Measurements from ENCODE around the gene GIT1. TPM values are rescaled to one million over a fixed set of nuclear protein-coding genes. Genes with fewer than 3 reads are reported as not detected.

Gene GIT1
- total and polyA plus RNA-seq, 7 donors: 13.6 to 31.3 (median 17.4) TPM

- no peak for DNase-seq
- Histone ChIP-seq H3K9me3 (no peaks in the 10 kb centered on the region), H3K4me3 (no peak overlapping the region), H3K27ac (no peak overlapping the region), H3K36me3 (no peaks in the 10 kb centered on the region), H3K4me1 (peaks cover 0 to 48% (median 44%) of the 10 kb centered on the region in 4 donors), H3K27me3 (no peaks in the 10 kb centered on the region)
- 88 to 89% methylated on average over 11 of the region's 11 CpGs for whole genome bisulfite sequencing, 2 donors
- intact Hi-C loops (cut with DNase I): no loop called here
- no peak for TF ChIP-seq POLR2A (IDR thresholded peaks at IDR 0.05)
- no peak for TF ChIP-seq POLR2AphosphoS5 (IDR thresholded peaks at IDR 0.05)
- TF ChIP-seq EP300 (IDR thresholded peaks at IDR 0.05): no peak
- TF ChIP-seq, protein P1, sequence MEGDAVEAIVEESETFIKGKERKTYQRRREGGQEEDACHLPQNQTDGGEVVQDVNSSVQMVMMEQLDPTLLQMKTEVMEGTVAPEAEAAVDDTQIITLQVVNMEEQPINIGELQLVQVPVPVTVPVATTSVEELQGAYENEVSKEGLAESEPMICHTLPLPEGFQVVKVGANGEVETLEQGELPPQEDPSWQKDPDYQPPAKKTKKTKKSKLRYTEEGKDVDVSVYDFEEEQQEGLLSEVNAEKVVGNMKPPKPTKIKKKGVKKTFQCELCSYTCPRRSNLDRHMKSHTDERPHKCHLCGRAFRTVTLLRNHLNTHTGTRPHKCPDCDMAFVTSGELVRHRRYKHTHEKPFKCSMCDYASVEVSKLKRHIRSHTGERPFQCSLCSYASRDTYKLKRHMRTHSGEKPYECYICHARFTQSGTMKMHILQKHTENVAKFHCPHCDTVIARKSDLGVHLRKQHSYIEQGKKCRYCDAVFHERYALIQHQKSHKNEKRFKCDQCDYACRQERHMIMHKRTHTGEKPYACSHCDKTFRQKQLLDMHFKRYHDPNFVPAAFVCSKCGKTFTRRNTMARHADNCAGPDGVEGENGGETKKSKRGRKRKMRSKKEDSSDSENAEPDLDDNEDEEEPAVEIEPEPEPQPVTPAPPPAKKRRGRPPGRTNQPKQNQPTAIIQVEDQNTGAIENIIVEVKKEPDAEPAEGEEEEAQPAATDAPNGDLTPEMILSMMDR (IDR thresholded peaks at IDR 0.05): no peak
Measured at GRCh38 chr17:29594519-29595090, 5.2 kb upstream of the GIT1 start.

GRCh38 chr17:29593591-29594518, 4.4 kb upstream of the GIT1 start:
- intact Hi-C loops (cut with DNase I): no loop called here
- peak; percentile 68 for DNase-seq
- Histone ChIP-seq H3K36me3 (no peaks in the 10 kb centered on the region), H3K9me3 (no peaks in the 10 kb centered on the region), H3K4me1 (peaks cover 0 to 49% (median 44%) of the 10 kb centered on the region in 4 donors), H3K27me3 (no peaks in the 10 kb centered on the region), H3K4me3 (peak overlapping the region; percentile 24 to 74 (median 72)), H3K27ac (peak overlapping the region in 3 of 4 donors; percentile 38 to 43 (median 39))
- no peak for TF ChIP-seq EP300 (IDR thresholded peaks at IDR 0.05)
- no peak for TF ChIP-seq POLR2A (IDR thresholded peaks at IDR 0.05)
- TF ChIP-seq, protein P1 (IDR thresholded peaks at IDR 0.05): no peak
- TF ChIP-seq POLR2AphosphoS5 (IDR thresholded peaks at IDR 0.05): no peak
- 4 to 5% methylated on average over 64 of the region's 64 CpGs for WGBS, 2 donors

DNA sequence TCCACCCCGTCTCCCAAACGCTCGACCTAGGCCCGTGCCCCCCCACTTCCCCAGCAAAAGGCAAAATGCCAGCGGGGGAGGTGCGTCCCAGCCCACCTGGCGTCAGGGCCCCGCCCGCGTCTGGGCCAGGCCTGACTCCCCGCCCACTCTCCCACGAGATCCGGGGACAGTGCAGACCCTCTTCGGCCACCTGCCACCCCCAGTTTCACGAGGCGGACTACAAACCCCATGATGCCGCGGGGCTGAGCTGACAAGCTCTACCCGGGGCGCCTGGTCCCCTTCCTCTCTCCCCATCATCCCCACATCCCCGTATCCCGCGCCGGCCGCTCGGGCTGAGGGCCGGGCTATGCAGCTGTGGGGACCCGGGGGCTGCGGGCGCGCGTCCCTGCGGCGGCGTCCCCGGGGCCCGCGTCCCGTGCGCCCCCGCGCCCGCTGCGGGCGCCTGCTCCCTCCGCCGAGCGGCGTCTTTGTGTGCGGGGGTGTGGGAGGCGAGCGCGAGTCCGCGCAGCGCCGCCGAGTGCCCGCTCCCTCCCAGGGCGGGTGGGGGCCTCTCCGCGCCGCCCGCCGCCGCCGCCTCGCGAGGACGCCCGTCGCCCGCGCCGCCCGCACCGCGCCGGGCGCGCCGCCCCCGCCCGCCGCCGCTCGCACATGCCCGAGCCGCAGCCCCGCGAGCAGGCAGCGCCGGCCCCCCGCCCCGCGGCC, 3.6 kb upstream of the GIT1 start, which contains the start of gene ANKRD13B:
Gene ANKRD13B, plus strand, starts transcription at position 283 of the 702 bp plus-strand sequence. CDS start 490 bp downstream, outside the sequence.
- H3K27me3 ChIP-seq: no peaks in the 10 kb centered on the region
- peak; percentile 80 for DNase-seq
- intact Hi-C loops (cut with DNase I): no loop called here
- H3K4me1 ChIP-seq: peaks cover 0 to 58% (median 51%) of the 10 kb centered on the region in 4 donors
- H3K36me3 ChIP-seq: no peaks in the 10 kb centered on the region
- WGBS, 2 donors: 1% methylated on average over 96 of the region's 96 CpGs
- peak within 1 kb of the TSS; percentile 44 to 90 (median 73) for H3K4me3 ChIP-seq
- H3K27ac ChIP-seq: peak within 1 kb of the TSS; percentile 78 to 92 (median 90)
- H3K9me3 ChIP-seq: no peaks in the 10 kb centered on the region
- no peak for TF ChIP-seq POLR2AphosphoS5 (IDR thresholded peaks at IDR 0.05)
- TF ChIP-seq, protein P1 (IDR thresholded peaks at IDR 0.05): no peak
- no peak for TF ChIP-seq POLR2A (IDR thresholded peaks at IDR 0.05)
- TF ChIP-seq EP300 (IDR thresholded peaks at IDR 0.05): no peak

DNA sequence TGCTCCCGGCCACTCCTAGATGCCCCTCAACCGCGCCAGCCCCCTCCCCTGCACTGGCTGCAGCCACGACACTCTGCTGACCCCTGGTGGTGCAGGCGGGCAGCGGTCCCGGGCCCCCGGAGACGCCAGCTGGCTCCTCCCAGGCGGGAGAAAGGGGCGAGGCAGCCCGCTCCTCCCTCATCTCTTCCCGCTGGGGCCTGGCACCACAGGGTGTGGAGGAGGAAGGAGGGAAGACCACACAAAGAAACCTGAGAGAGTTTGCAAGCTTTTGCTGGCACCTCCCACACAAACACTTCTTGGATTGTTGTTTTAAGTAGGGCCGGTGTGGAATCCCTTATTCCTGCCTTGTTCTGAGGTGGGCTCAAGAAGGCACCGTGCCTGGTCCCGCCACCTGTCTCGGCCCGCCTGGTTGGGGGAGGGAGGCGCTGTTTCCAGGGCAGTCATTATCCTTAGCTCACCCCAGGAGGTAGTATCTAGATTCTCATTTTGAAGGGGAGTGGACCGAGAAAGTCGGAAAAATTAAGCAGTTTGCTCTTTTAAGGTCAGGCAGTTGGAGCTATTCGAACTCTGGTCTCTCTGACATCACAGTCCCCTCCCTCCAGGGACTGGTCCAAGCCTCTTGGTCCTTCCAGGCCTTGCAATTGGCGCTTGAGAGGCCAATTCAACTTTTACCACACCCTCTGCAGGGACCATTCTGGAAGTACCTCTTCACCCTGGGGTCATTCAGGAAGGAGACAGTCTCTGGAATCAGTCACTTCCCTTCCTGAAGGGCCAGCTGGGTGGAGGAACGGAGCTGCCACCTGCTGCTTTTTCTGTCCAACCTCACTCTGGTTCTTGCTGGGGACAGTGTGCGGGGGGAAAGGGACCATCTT, 2.5 kb upstream of the GIT1 start:
- Histone ChIP-seq H3K27ac (peak overlapping the region; percentile 78 to 92 (median 90)), H3K4me1 (peaks cover 0 to 68% (median 61%) of the 10 kb centered on the region in 4 donors), H3K9me3 (no peaks in the 10 kb centered on the region), H3K36me3 (no peaks in the 10 kb centered on the region), H3K4me3 (peak overlapping the region in 3 of 4 donors; percentile 10 to 90 (median 35)), H3K27me3 (no peaks in the 10 kb centered on the region)
- peak in 3 of 4 donors; percentile 27 to 44 (median 39) for TF ChIP-seq POLR2AphosphoS5 (IDR thresholded peaks at IDR 0.05)
- peak in 1 of 2 donors; percentile 39 for TF ChIP-seq POLR2A (IDR thresholded peaks at IDR 0.05)
- TF ChIP-seq, protein P1 (IDR thresholded peaks at IDR 0.05): peak; percentile 93 to 99 (median 97)
- TF ChIP-seq EP300 (IDR thresholded peaks at IDR 0.05): no peak
- 4 to 13% methylated on average over 25 of the region's 25 CpGs for WGBS, 2 donors
- DNase-seq: peak; percentile 93
- intact Hi-C loops (cut with DNase I): loop anchor here (1.0 kb wide), 2 partner anchors 12 to 21 kb away; no protein-coding TSS in a partner anchor
